ENCODE data around the gene SMIM35. TPM values are rescaled to one million over a fixed set of nuclear protein-coding genes. Genes with fewer than 3 reads are reported as not detected.

Gene SMIM35
- total and polyA plus RNA-seq, 11 donors, result 0.21 TPM; not detected in 10

DNA sequence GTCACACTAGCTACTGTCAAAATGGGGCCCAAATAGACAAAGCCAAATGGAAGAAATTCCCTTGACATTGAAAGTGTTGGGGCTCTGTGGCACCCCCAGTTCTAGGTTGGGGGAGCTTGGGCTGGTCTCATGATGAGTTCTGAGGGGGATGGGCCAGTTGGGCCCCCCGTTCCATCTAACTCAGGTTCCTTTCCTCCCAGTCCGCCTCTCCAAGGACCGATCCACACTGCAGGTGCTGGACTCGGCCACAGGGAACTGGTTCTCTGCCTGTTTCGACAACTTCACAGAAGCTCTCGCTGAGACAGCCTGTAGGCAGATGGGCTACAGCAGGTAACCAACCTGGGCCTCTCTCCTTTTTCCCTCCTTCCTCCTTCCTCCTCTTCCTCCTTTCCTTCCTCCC lies 17.7 kb upstream of the SMIM35 start:
- no peaks in the 10 kb centered on the region for H3K27me3 ChIP-seq
- peaks cover 0 to 24% (median 13%) of the 10 kb centered on the region in 12 donors for H3K4me1 ChIP-seq
- intact Hi-C loops (cut with DNase I), result no loop called here
- no peaks in the 10 kb centered on the region for H3K9me3 ChIP-seq
- 92 to 97% (median 95%) methylated on average over 6 of the region's 6 CpGs for WGBS, 4 donors
- no peaks in the 10 kb centered on the region for H3K36me3 ChIP-seq
- H3K27ac ChIP-seq, result no peak overlapping the region
- ATAC-seq (no peak), DNase-seq (no peak)
- TF ChIP-seq CTCF (IDR thresholded peaks at IDR 0.05), result no peak
- TF ChIP-seq POLR2A (IDR thresholded peaks at IDR 0.05), result no peak
- H3K4me3 ChIP-seq, result no peak overlapping the region

DNA sequence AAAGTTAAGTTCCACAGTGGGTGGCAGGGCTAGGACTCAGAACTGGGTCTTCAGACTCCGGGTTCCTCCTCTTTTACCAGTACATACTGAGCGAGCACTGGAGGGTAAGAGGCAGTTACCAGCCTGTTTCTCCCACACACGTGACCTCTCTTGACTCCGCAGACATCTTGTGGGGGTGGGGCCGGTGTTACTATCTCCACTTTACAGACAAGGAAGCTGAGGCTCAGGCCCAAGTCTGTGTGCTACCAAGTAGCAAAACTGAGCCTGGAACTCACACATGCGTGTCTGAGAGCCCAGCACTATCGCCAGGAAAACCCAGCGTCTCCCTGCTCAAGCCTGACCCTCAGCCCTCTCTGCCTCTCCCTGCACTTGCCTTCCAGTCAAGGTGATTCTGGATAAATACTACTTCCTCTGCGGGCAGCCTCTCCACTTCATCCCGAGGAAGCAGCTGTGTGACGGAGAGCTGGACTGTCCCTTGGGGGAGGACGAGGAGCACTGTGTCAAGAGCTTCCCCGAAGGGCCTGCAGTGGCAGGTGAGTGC lies 16.0 kb upstream of the SMIM35 start:
- H3K9me3 ChIP-seq, result no peaks in the 10 kb centered on the region
- intact Hi-C loops (cut with DNase I), result no loop called here
- WGBS, 4 donors, result 56 to 80% (median 69%) methylated on average over 13 of the region's 13 CpGs
- H3K4me1 ChIP-seq, result peaks cover 0 to 20% (median 9%) of the 10 kb centered on the region in 12 donors
- no peak overlapping the region for H3K4me3 ChIP-seq
- no peaks in the 10 kb centered on the region for H3K36me3 ChIP-seq
- no peak for TF ChIP-seq POLR2A (IDR thresholded peaks at IDR 0.05)
- TF ChIP-seq CTCF (IDR thresholded peaks at IDR 0.05), result no peak
- ATAC-seq, result no peak
- no peak for DNase-seq
- H3K27me3 ChIP-seq, result no peaks in the 10 kb centered on the region
- H3K27ac ChIP-seq, result no peak overlapping the region

DNA sequence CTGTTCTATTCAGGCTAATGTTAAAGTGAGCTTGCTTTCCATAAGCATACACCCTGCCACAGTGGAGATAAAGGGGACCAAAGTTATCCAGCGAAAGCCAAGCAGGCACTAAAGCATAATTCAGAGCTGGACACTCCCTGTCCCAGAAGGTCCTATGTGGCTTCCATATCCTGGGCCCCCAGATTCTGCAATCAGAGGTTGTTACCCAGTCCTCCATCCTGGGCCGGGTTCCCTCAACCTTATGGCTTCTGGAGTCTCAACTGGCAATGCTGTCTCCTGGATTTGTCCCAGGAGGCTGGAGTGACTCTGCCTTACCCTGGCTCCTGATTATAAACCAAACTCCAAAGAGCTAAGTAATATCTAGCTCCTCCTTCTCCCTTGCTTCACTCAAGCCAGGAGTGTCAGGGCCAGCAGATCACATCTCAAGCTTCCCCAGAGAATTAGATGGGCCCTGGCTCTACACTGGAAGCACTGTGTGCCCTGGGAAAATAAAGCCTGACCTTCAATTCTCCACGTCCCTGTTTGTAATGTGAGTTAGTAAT lies 14.0 kb upstream of the SMIM35 start:
- TF ChIP-seq CTCF (IDR thresholded peaks at IDR 0.05) (no peak), POLR2A (IDR thresholded peaks at IDR 0.05) (no peak)
- 51 to 68% (median 58%) methylated on average over 3 of the region's 3 CpGs for WGBS, 4 donors
- intact Hi-C loops (cut with DNase I), result no loop called here
- ATAC-seq, result peak in 3 of 4 donors; percentile 4 to 19 (median 8)
- no peak for DNase-seq
- Histone ChIP-seq H3K27me3 (no peaks in the 10 kb centered on the region), H3K27ac (peak overlapping the region in 11 of 12 donors; percentile 34 to 83 (median 69)), H3K36me3 (no peaks in the 10 kb centered on the region), H3K4me3 (no peak overlapping the region), H3K9me3 (no peaks in the 10 kb centered on the region), H3K4me1 (peaks cover 0 to 20% (median 9%) of the 10 kb centered on the region in 12 donors)

DNA sequence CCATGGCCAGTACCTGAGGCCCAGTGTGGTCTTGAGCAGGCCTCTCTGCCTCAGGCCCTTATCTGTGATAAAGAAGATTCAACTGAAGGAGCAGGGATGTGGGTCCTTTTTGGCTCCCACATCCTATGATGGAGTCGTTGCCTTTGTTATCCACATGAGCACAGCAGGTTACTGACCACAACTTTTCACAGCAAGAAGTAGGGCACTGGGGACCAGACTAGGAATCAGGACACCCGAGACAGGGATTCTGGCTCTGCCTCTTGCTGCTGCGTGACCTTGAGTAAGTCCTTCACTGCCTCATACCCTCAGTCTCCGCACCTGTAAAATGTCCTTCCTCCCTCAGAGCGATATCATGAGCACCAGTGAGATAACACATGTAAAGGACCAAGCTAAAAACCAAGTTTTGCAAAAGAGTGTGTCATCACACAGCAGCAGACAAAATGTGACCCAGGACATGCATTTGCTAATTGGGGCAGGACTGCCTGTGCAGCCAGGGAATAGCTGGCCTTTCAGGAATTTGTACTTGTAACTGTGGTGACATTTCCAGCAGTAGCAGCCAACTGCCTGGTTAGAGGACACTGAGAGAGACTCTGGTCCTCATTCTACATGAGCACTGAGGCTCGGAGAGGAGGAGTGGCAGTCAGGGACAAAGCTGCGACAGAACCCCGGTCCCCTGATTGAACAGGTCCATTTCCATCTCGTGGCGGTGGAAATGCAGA lies 13.2 kb upstream of the SMIM35 start:
- Histone ChIP-seq H3K9me3 (no peaks in the 10 kb centered on the region), H3K4me3 (no peak overlapping the region), H3K36me3 (no peaks in the 10 kb centered on the region), H3K4me1 (peaks cover 0 to 20% (median 9%) of the 10 kb centered on the region in 12 donors), H3K27ac (peak overlapping the region; percentile 32 to 83 (median 68)), H3K27me3 (no peaks in the 10 kb centered on the region)
- no peak for TF ChIP-seq POLR2A (IDR thresholded peaks at IDR 0.05)
- no peak for TF ChIP-seq CTCF (IDR thresholded peaks at IDR 0.05)
- intact Hi-C loops (cut with DNase I), result no loop called here
- DNase-seq (peak in 4 of 5 donors; percentile 32 to 58 (median 51)), ATAC-seq (peak; percentile 91 to 94 (median 93))
- WGBS, 4 donors, result 60 to 74% (median 71%) methylated on average over 10 of the region's 10 CpGs
